Measurements from ENCODE around the gene UNC5C. TPM values are rescaled to one million over a fixed set of nuclear protein-coding genes. Genes with fewer than 3 reads are reported as not detected.

The UNC5C gene
- total RNA-seq, 1 experiment from 2014 or later, result 0.11 TPM

DNA sequence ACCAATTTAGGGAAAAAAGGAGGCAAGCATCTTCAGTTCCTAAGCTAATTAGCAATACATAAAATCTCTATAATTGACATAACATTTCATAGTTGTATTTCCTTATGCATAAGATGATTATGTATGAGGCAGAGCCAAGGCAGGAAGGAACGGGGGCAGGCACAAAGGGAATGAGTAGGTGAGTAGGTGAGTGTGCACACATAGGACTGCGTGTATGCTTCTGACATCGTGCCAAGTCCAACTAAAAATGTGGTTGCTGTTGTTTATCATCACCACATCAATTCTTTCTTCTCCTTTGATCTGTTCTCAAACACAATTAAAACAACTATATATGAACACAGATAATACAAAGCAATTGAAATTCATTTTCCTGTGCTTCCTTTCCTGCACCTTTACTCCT, 131.2 kb downstream of the UNC5C start:
- ChIA-PET POLR2A (ENCODE audit: low non-redundant PET) (no interaction called here), CTCF (no interaction called here)
- intact Hi-C loops (cut with micrococcal nuclease; ENCODE audit: unreplicated experiment), result no loop called here
- DNase-seq (ENCODE audit: low spot score), result no peak
- H3K27me3 ChIP-seq (replicated peaks; ENCODE audit: insufficient read depth, low read depth, low read length, poor library complexity), result no peaks in the 10 kb centered on the region
- H3K27ac ChIP-seq (ENCODE audit: low read depth, low read length, poor library complexity, severe bottlenecking), result no peak overlapping the region
- no peaks in the 10 kb centered on the region for H3K4me1 ChIP-seq (ENCODE audit: insufficient read depth, low read length, poor library complexity, severe bottlenecking)
- BruUV-seq (replicated peaks), result no TSS peak
- no peaks in the 10 kb centered on the region for H3K36me3 ChIP-seq (ENCODE audit: insufficient read depth, low read length, poor library complexity, severe bottlenecking)
- H3K4me3 ChIP-seq (ENCODE audit: low read depth, low read length, poor library complexity, severe bottlenecking), result no peak overlapping the region
- TF ChIP-seq, protein P1, sequence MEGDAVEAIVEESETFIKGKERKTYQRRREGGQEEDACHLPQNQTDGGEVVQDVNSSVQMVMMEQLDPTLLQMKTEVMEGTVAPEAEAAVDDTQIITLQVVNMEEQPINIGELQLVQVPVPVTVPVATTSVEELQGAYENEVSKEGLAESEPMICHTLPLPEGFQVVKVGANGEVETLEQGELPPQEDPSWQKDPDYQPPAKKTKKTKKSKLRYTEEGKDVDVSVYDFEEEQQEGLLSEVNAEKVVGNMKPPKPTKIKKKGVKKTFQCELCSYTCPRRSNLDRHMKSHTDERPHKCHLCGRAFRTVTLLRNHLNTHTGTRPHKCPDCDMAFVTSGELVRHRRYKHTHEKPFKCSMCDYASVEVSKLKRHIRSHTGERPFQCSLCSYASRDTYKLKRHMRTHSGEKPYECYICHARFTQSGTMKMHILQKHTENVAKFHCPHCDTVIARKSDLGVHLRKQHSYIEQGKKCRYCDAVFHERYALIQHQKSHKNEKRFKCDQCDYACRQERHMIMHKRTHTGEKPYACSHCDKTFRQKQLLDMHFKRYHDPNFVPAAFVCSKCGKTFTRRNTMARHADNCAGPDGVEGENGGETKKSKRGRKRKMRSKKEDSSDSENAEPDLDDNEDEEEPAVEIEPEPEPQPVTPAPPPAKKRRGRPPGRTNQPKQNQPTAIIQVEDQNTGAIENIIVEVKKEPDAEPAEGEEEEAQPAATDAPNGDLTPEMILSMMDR (conservative IDR thresholded peaks at IDR 0.05; ENCODE audit: low read depth, low read length), result no peak
- TF ChIP-seq EZH2 (IDR thresholded peaks at IDR 0.05; ENCODE audit: borderline replicate concordance, low read depth, low read length, poor library complexity, severe bottlenecking), result no peak
- H3K9me3 ChIP-seq (ENCODE audit: low read depth, low read length, poor library complexity, severe bottlenecking), result no peaks in the 10 kb centered on the region

DNA sequence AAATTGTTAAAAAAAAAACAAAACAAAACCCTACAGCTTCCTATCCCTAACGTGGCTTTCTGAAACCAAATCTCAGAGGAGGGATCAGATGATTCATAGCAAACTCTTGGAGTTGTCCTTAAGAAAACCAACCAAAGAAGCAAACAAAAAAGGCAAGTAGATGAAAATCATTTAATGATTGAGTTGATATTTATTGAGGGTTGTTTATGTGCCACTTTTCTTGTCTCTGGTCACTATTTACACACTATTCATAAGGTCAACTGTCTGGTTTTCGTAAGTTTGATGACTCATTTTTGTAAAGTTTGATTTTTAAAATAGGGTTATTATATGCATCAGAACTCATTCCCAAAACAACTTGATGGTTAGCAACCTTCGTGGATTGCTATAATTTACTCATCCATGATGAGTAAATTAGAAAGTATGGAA, 133.4 kb downstream of the UNC5C start:
- H3K36me3 ChIP-seq (ENCODE audit: insufficient read depth, low read length, poor library complexity, severe bottlenecking), result no peaks in the 10 kb centered on the region
- no peak overlapping the region for H3K4me3 ChIP-seq (ENCODE audit: low read depth, low read length, poor library complexity, severe bottlenecking)
- ChIA-PET POLR2A (ENCODE audit: low non-redundant PET) (no interaction called here), CTCF (no interaction called here)
- no peaks in the 10 kb centered on the region for H3K4me1 ChIP-seq (ENCODE audit: insufficient read depth, low read length, poor library complexity, severe bottlenecking)
- no TSS peak for BruUV-seq (replicated peaks)
- H3K27me3 ChIP-seq (replicated peaks; ENCODE audit: insufficient read depth, low read depth, low read length, poor library complexity), result no peaks in the 10 kb centered on the region
- H3K27ac ChIP-seq (ENCODE audit: low read depth, low read length, poor library complexity, severe bottlenecking), result no peak overlapping the region
- H3K9me3 ChIP-seq (ENCODE audit: low read depth, low read length, poor library complexity, severe bottlenecking), result no peaks in the 10 kb centered on the region
- intact Hi-C loops (cut with micrococcal nuclease; ENCODE audit: unreplicated experiment), result no loop called here
- no peak for DNase-seq (ENCODE audit: low spot score)
- no peak for TF ChIP-seq EZH2 (IDR thresholded peaks at IDR 0.05; ENCODE audit: borderline replicate concordance, low read depth, low read length, poor library complexity, severe bottlenecking)
- TF ChIP-seq, protein P1 (conservative IDR thresholded peaks at IDR 0.05; ENCODE audit: low read depth, low read length), result no peak

DNA sequence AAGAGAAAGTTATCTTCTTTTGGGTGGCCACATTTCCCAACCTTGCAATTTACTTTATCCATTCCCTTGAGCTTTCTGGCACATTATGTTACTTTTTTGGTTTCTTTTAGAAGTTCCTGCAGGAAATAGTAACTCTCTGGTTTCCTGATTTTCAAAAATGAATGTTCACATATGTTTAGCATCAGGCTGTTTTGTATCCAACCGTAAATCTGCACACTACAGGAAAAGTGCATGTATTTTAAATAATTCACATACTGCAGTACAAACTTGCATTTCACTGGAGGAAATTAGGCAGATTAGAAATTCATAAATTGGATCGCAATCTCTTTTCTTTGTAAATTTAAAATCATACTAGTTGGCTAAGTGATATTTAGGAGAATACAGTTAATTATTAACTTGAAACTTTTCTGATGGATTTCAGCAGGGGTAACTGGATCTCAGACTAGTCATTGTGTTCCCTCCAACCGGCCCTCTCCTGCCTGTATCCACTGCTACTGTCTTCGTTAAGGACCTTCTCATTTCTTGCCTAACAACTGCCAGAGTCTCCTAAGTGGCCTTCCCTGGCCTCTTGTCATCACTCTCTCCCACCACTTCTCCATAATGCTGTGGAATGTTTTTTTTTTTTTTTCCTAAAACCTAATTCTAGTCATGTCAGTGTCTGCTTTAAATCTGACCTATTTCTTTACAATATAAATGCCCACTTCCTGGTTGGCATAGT, 137.2 kb downstream of the UNC5C start:
- ChIA-PET POLR2A (ENCODE audit: low non-redundant PET) (no interaction called here), CTCF (no interaction called here)
- no peak overlapping the region for H3K4me3 ChIP-seq (ENCODE audit: low read depth, low read length, poor library complexity, severe bottlenecking)
- no peaks in the 10 kb centered on the region for H3K36me3 ChIP-seq (ENCODE audit: insufficient read depth, low read length, poor library complexity, severe bottlenecking)
- peak; percentile 1 for DNase-seq (ENCODE audit: low spot score)
- no peak overlapping the region for H3K27ac ChIP-seq (ENCODE audit: low read depth, low read length, poor library complexity, severe bottlenecking)
- no peak for TF ChIP-seq EZH2 (IDR thresholded peaks at IDR 0.05; ENCODE audit: borderline replicate concordance, low read depth, low read length, poor library complexity, severe bottlenecking)
- TF ChIP-seq, protein P1 (conservative IDR thresholded peaks at IDR 0.05; ENCODE audit: low read depth, low read length), result no peak
- no peaks in the 10 kb centered on the region for H3K27me3 ChIP-seq (replicated peaks; ENCODE audit: insufficient read depth, low read depth, low read length, poor library complexity)
- BruUV-seq (replicated peaks), result no TSS peak
- intact Hi-C loops (cut with micrococcal nuclease; ENCODE audit: unreplicated experiment), result no loop called here
- H3K4me1 ChIP-seq (ENCODE audit: insufficient read depth, low read length, poor library complexity, severe bottlenecking), result no peaks in the 10 kb centered on the region
- no peaks in the 10 kb centered on the region for H3K9me3 ChIP-seq (ENCODE audit: low read depth, low read length, poor library complexity, severe bottlenecking)
